Measurements from ENCODE around the gene GNAS.
A peak's percentile ranks its signal among the peaks of the same experiment; 100 is the strongest.
"Not testable (repeated sequence)": the region's sequence is repeated elsewhere in the genome, so short reads cannot be mapped to it uniquely, and the experiment has no call there.

GNAS gene

GRCh38 chr20:58828804-58829203 lies 23.7 kb upstream of the GNAS start:
- not testable (repeated sequence) for DNase-seq

- no peak for DNase-seq
Measured at GRCh38 chr20:58829531-58829941, 23.0 kb upstream of the GNAS start.

- no peak for DNase-seq
Measured at GRCh38 chr20:58832457-58832856, 20.1 kb upstream of the GNAS start.

- DNase-seq = no peak
Measured at GRCh38 chr20:58833921-58834320, 18.6 kb upstream of the GNAS start.

GRCh38 chr20:58835231-58835630 lies 17.3 kb upstream of the GNAS start:
- no peak for DNase-seq

GRCh38 chr20:58836616-58837204 lies 15.8 kb upstream of the GNAS start:
- no peak for DNase-seq

GRCh38 chr20:58837717-58838116 lies 14.8 kb upstream of the GNAS start:
- DNase-seq = no peak

- no peak for DNase-seq
Measured at GRCh38 chr20:58838174-58838573, 14.3 kb upstream of the GNAS start.

GRCh38 chr20:58839474-58839874 lies 13.0 kb upstream of the GNAS start:
- DNase-seq = peak; percentile 46

GRCh38 chr20:58839991-58840747 lies 12.3 kb upstream of the GNAS start:
- no peak for DNase-seq

- DNase-seq = no peak
Measured at GRCh38 chr20:58840816-58841538, 11.5 kb upstream of the GNAS start.

- no peak for DNase-seq
Measured at GRCh38 chr20:58841539-58842264, 10.8 kb upstream of the GNAS start.

GRCh38 chr20:58842276-58842675 lies 10.2 kb upstream of the GNAS start:
- no peak for DNase-seq

GRCh38 chr20:58843128-58843556 lies 9.4 kb upstream of the GNAS start:
- no peak for DNase-seq

- no peak for DNase-seq
Measured at GRCh38 chr20:58845706-58846105, 6.8 kb upstream of the GNAS start.

- DNase-seq = no peak
Measured at GRCh38 chr20:58847463-58847862, 5.1 kb upstream of the GNAS start.

- peak; percentile 86 for DNase-seq
Measured at GRCh38 chr20:58850693-58851174, 1.8 kb upstream of the GNAS start, which contains the start of gene GNAS-AS1. Gene GNAS-AS1 (minus strand): TSS chr20:58850902.

- no peak for DNase-seq
Measured at GRCh38 chr20:58851221-58851968, 1.1 kb upstream of the GNAS start.

GRCh38 chr20:58851969-58852458 lies 502 bp upstream of the GNAS start:
- no peak for DNase-seq

GRCh38 chr20:58853466-58853865 lies 950 bp downstream of the GNAS start:
- no peak for DNase-seq

GRCh38 chr20:58853976-58854637 lies 1.6 kb downstream of the GNAS start:
- DNase-seq = no peak

Measured in CD4-positive, alpha-beta T cell treated with Interleukin-12 subunit alpha and Interleukin-12 subunit beta, for 1 hour (primary cell).